HUDEP-2 (cell line): ENCODE results near the gene KRT73.

ENCODE experiments used
- DNase-seq, 76 experiments: peaks; one replicate each; lab custom pipeline; 2025; ENCODE audit not compliant: unreplicated experiment in 76 of 76; lab: John Stamatoyannopoulos, UW

KRT73 gene

DNA sequence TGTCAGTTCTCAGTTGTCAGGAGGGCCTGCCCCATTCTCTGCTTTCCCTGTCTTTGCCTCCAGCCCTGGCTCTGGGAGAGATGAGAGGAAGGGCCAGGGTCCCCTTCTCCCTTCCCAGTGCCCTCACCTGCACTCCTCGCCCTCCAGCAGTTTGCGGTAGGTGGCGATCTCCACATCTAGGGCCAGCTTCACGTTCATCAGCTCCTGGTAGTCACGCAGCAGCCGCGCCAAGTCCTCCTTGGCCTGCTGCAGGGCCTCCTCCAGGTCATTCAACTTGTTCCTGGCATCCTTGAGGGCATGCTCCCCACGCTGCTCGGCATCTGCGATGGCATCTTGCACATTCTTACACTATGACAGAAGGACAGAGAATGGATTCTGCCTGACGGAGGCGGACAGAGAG, 28.3 kb upstream of the KRT73 start:
- no peak for DNase-seq

DNA sequence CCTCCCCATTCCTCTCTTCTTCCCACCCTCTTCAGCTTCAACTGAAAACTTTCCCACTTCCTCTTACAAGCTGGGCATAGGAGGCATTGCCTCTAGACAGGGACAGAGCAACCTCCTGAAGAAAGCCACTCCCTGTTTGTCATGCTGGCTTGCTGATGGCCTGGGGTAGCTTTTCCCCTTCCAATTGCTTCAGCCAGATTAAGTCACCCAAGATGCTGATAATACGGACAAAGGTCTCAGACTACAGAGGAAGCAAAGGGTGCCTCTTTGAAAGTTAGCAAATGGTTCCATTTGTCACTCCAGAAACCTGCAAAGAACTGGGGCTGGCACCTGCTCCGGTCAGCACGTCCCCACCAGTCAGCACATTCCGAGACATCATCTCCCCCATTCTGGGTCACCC, 27.6 kb upstream of the KRT73 start:
- DNase-seq, result peak in 3 of 76 experiments; percentile 14 to 19 (median 16)

DNA sequence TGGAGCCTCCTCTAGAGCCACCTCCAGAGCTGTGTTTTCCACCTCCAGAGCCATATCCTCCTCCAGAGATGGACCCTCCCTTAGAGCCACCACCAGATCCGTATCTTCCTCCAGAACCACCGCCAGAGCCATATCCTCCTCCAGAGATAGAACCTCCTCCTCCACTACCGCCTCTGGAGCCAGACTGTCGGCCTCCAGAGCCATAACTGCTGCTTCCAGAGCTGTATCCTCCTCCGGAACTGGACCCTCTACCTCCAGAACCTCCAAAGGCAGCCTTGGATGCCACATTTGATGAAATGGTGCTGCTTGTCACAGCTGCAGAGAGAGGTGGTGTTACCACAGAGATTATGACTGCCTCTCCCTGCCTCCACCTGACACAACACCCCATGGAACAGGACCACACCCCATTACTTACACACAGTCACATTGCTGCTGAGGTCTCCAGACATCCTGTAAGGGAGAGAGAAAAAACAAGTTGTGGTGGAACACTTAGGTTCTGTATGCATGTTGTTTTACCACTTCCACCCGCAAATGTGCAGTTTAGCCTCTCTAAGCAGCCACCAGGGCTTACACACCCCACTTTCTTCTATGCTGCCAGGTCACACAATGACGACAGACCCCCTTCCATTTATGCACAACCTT, 26.9 kb upstream of the KRT73 start:
- DNase-seq, result peak in 4 of 76 experiments; percentile 4 to 39 (median 20)

DNA sequence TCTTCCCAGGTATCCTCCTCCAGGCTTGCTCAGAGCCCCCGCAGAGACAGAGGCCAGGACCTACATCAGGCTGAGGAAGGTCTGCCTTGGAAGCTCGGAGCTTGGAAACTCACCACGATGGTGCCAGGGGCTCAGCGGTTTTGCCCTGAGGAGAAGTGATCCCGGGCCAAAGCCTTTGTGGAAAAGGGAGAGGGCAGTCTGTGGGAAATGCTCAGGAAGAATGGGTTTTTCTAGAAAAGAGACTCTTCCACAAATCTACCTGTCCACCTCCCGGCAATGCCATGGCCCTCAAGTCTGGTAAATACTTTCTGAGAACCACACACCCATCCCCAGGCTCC, 25.7 kb upstream of the KRT73 start:
- DNase-seq, result no peak

DNA sequence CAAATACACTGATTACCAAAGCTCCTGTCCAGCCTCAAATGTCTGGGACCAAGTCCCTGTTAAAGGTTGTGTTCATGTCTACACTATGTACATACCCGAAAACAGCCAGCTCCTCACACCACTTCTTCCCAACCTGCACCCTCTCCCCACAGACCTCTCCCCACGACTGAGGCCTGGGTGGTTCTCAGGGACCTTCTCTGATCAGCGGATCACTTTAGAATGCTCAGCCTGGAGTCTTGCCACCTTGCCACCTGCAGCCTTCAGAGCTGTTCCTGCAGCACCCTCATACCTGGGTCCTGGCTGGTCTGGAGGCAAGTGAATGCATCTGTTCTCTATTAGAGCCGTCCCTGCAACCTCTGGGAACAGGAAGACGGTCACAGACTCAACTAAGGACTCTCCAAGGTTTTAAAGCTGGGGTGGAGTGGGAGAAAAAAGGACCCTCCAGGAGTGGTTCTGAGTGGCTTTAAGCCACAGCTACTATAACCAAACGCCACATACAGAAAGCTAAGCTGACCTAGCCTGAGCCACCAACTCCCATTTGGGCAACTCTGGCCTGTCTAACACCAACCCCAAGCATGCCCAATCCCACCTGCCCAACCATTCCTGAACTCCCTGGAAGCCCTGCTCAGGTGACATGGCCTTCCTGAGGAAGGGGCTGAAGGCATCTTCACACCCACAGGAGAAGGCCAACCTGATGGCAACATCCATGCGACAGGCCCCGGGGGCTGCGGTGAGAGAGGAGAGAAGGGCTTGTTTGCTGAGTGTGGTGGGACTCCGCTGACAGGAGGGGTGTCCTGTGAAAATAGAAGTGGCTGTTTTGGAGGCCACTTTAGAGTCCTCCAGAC, 25.1 kb upstream of the KRT73 start:
- no peak for DNase-seq

- DNase-seq, result no peak
These were observed 23.1 kb upstream of the KRT73 start for GRCh38 chr12:52641468-52641867.

DNA sequence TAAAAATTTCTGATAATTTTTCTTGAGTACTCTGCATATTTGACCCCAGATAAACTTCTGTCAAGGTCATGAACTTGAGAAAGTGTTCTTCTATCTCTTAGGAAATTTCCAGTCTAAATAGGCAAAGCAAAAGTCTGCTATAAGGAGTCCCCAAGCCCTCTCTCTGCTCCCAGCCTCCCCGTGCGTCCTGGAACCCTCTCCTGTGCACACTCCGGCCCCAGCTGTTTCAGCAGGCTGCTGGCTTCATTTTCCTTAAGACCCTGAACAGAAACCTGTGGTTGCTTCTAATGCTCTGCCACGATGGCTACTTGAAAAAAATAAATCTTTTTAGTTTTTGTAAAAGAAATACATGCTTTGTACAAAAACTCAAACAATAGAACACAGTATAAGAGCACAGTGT, 18.9 kb upstream of the KRT73 start:
- no peak for DNase-seq

DNA sequence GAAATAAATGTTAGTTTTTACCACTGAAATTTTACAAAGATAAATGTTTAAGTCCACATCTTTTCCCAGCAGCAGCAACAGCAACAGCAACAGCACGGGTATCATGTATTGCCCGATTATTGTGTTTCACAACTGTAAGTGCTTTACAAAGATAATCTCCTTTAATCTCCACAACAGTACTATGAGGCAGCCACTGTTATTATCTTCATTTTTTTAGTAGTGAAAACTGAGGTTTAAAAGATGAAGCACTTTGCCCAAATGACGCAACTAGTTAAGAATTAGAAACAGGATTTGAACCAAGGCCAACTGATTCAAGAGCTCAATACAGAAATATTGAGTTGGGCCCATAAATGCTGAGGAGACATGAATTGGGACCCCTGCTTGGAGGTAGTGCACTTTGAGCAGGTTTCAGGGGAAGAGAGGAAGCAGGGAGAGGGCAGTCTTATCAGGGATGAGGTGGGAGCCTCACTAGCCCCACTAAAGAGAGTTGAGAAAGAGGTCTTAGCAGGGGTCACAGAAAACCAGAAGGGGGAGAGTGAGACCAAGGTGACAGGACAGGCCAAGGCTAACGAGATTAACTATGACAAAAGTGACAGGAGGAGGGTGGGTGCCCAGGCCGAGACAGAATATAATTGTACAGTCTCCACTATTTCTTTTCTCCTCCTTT, 18.4 kb upstream of the KRT73 start:
- DNase-seq, result no peak

- DNase-seq, result no peak
These were observed 17.8 kb upstream of the KRT73 start for GRCh38 chr12:52636189-52636588.

- DNase-seq, result peak in 56 of 76 experiments; percentile 5 to 80 (median 52)
These were observed 16.1 kb upstream of the KRT73 start for GRCh38 chr12:52634266-52635056.

DNA sequence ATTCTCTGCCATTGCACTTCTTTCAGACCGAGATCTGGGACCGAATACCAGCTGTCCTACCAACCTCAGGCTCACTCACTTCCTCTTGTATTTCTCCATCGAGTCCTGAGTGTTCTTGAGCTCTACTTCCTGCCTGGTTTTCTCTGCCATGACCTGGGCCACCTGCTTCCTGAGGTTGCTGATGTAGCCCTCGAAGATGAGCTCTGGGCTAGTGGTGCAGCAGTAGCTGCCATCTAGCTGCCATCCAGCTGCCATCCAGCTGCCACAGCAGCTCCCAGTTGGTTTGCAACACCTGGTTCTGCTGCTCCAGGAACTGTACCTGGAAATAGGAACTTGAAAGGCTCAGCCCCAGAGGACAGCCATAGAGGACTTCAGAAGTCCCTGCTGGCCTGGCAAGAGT, 15.0 kb upstream of the KRT73 start:
- DNase-seq, result no peak

GRCh38 chr12:52632656-52633055, 14.3 kb upstream of the KRT73 start:
- DNase-seq, result no peak

DNA sequence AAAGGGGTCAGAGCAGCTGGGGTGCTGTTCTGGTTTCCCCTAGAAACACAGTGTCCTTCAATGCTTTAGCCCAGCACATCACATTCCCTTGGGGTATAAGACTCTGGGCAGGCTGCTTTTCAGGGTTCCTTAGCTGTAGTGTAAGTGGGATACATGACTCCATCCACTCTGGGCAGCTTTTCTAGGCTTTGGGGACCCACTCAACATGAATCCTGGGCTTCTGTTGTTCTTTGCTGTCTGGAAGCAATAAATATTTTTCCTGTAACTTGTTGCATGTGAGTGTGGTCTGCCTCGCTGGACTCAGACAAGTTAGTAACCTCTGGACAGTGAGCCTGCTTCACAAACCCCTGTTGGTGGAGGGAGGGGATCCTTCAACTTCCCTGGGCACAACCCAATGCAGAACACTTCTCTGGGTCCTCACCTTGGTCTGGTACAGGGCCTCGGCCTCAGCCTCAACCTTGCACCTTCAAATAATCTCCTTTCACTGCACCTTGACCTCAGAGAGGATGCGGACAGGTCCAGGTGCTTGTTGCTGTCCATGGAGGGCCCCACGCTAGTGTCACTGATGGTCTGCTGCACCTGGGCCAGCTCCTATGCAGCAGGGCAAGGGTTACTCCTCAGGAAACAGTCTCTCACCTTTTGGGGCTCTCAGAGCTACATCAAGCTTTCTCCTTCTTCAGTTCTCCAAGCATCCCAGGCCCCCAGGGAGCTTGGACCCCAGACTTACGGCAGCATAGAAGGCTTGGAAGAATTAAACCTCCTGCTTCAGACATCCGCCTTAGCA, 13.5 kb upstream of the KRT73 start:
- DNase-seq, result no peak

DNA sequence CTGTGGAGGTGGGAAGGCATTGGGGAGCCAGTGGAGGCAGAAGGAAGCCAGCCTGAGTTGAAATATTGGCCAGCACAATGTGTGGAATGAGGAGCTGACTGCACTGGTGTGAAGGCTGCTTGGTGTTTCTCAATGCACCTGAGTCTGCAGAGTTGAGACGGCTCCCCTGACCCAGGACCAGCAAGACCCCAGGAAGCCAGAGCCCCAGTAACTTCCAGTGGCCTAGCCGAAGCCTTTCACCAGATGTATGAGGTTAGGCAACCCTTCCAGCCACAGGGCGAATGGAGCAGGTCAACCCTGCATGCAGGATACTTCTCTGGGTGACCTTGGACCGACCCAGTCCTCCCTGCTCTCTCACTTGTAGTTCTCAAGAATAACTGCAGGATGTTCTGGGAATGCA, 12.9 kb upstream of the KRT73 start:
- no peak for DNase-seq

GRCh38 chr12:52630599-52631200, 12.3 kb upstream of the KRT73 start:
- DNase-seq, result no peak

- DNase-seq, result no peak
These were observed 11.7 kb upstream of the KRT73 start for GRCh38 chr12:52630008-52630500.

- no peak for DNase-seq
These were observed 11.1 kb upstream of the KRT73 start for GRCh38 chr12:52629281-52630007.

DNA sequence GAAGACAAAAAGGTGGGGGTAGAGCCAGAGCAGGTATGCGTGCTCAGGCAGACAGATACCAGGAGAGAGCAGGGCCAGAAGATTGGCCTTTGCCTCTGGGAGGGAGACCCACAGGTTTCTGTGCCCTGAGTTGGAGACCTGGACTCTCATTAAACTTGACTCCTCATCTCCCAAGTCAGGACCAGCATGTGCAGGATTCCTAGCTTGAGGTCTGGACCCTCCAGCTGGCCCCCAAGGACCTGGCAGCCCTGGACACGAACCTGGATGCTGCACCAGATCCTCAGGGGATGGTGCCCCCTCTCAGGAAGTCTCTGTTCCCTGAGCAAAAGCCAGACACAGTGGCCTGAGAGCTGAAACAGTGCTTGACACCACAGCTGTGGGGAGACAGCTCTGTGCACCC, 10.5 kb upstream of the KRT73 start:
- DNase-seq, result no peak

- DNase-seq, result no peak
These were observed 9.8 kb upstream of the KRT73 start for GRCh38 chr12:52628111-52628507.
